NCI-H446 (cell line): ENCODE results near the gene GNA15.
A peak's percentile ranks its signal among the peaks of the same experiment; 100 is the strongest.
"Not testable (repeated sequence)": the region's sequence is repeated elsewhere in the genome, so short reads cannot be mapped to it uniquely, and the experiment has no call there.

Experiments used
- DNase-seq, 2 experiments: peaks; one replicate each; lab custom pipeline; 2025; lab: John Stamatoyannopoulos, UW

Gene GNA15, protein sequence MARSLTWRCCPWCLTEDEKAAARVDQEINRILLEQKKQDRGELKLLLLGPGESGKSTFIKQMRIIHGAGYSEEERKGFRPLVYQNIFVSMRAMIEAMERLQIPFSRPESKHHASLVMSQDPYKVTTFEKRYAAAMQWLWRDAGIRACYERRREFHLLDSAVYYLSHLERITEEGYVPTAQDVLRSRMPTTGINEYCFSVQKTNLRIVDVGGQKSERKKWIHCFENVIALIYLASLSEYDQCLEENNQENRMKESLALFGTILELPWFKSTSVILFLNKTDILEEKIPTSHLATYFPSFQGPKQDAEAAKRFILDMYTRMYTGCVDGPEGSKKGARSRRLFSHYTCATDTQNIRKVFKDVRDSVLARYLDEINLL

DNA sequence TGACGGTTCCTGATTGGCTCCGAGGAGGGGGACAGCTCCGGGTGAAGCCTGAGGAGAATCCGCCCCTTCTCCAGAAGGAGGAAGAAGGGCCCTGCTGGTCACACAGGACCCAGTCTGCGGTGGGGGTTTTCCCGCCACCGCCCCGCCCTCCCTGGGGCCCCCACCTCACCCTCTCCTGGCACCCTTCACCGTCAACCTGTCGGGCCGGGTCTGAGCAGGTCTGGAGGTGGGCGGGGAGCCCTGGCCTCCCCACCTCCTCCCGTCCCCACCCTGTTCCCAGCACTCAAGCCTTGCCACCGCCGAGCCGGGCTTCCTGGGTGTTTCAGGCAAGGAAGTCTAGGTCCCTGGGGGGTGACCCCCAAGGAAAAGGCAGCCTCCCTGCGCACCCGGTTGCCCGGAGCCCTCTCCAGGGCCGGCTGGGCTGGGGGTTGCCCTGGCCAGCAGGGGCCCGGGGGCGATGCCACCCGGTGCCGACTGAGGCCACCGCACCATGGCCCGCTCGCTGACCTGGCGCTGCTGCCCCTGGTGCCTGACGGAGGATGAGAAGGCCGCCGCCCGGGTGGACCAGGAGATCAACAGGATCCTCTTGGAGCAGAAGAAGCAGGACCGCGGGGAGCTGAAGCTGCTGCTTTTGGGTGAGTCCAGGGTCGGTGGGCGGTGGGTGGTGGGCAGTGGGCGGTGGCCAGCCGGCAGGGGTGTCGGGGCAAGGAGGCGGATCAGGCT lies at the start of gene GNA15:
TSS of gene GNA15 (plus strand) at position 73 of the 723 bp plus-strand sequence. CDS start at position 491, 418 bp downstream.
- no peak for DNase-seq

DNA sequence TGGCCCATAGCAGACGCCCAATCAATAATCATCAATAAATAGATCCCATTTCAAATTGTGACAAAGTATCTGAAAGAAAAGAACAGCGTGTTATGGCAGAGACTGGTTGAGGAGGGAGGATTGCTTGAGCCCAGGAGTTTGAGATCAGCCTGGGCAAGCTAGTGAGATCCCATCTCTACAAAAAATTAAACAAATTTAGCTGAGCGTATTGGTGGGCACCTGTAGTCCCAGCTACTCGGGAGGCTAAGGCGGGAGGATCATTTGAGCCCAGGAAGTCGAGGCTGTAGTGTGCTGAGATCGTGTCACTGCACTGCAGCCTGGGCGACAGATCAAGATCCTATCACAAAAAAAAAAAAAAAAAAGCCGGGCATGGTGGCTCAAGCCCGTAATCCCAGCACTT lies 48.1 kb upstream of the GNA15 start:
- DNase-seq: no peak

DNA sequence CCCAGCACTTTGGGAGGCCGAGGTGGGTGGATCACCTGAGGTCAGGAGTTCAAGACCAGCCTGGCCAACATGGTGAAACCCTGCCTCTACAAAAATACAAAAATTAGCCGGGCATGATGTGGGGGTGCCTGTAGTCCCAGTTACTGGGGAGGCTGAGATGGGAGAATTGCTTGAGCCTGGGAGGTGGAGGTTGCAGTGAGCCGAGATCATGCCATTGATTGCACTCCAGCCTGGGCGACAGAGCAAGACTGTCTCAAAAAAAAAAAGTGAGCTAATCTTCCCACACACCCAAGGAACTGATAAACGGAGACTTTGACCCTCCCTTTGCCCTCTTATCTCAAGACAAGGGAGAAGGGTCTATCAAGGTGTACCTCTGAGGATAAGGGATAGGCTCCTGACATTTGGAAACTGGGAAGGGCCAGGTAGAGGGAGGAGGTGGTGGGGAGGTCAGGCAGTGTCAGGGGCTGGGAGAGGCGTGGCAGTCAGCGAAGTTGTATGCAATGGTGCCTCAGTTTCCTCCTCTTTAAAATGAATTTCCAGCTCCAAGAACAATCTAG lies 46.5 kb upstream of the GNA15 start:
- not testable (repeated sequence) for DNase-seq

DNA sequence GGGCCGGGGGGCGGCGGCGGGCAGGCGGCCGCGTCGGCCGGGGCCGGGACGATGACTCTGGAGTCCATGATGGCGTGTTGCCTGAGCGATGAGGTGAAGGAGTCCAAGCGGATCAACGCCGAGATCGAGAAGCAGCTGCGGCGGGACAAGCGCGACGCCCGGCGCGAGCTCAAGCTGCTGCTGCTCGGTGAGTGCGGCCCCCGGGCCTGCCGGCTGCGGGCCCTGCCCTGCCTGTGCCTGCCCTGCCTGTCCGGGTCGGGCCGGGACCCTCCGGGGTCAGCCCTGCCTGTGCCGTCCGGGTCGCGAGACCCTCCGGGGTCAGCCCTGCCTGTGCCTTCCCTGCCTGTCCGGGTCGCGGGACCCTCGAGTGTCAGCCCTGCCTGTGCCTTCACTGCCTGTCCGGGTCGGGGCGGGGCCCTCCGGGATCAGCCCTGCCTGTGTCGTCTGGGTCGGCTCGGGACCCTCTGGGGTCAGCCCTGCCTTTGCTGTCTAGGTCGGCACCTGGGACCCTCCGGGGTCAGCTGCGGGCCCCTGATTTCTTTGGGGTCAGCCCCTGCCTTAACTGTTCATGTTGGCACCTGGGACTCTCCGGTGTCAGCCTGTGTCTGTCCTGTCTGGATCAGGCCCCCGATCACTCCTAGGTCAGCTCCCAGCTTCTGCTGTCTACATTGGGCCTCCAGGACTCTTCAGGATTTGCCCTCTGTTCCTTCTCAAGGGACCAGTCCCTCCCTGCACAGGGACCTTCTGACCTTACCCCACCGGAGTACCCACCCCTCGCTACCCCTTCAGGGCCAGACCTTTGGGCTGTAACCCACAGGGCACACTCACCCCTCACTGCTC lies 41.0 kb upstream of the GNA15 start:
- DNase-seq: peak in 1 of 2 experiments; percentile 25

DNA sequence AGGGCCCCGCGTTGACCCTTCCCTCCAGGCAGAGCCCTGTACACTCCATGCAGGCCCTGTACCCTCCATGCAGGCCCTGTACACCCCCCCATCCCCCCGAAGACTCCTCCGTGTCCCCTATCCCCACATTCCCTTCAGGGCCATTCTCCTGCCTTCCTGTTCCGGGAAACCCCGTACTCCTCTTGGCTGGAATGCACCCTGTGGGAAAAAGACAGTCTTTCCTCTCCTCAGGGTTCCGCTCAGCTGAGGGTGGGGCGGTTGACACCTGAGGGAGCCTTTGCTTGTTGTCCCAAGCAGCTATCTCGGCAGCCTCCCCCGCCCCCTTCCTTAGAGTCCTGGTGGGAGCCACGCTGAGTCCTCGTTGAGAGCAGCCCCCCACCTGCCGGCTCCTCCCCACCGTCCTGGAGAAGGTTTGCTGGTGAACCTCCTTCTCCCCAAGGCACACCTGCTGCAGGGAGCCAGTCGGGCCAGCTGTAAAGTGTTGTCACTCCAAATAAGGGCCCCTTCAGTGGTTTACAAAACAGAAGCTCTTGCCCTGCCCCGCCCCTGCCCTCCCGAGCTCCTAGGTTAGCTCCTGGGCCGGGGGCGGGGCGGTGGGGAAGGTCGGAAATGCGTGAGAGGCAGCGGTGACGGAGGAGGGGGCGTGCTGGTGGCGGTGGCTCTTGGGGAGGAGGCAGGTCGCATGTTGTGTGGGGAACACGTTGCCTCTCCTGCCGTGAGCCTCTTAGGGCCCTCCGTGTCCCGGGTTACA lies 40.2 kb upstream of the GNA15 start:
- no peak for DNase-seq

DNA sequence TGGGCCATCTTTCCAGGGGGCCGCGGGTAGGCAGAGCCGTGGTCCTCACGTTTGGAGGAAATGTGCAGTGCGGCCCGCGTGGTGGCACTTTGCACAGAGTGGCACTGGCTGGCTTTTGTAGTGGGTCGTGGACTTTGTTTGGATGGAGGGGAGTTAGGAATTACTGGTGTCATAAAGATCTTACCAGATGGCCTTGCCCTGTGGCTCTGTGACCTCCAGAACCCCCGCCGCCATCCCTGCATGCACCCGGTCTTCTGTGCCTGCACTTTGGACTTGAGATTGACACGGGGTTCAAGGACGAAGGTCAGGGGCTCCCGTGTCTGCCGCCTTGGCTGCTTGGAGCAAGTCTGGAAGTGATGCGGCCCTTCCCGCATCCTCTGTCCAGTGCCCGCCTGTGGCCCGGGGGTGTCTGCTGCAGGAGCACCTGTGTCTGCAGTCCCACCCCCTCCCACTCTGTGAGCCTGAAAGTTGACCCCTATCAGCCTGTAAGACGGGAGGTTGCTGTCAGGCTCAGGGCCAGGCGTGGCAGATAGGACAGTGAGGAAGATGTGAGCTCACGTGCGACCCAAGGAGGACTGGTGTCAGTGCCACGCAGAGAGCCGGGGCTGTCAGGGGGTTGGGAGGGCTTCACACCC lies 39.4 kb upstream of the GNA15 start:
- DNase-seq: no peak

DNA sequence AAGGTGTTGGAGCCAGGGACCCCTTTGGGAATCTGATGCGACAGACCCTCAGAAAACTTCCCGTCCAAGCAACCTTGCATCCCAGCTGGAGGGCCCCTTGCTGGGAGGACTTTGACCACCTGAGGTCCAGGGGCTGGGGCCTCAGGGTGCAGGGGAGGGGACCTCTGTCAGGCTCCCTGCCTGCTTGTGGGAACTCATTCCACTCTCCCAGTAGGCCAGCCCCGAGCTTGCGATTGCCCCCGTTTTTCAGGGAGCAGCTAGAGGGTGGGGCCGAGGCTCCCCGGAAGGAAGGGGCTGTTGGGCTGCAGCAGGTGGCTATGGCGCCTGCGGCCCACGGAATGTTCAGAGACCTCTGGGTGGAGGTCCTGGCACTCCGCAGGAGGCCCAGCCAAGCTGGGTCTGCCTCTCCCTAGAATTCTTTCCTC lies 38.9 kb upstream of the GNA15 start:
- no peak for DNase-seq

DNA sequence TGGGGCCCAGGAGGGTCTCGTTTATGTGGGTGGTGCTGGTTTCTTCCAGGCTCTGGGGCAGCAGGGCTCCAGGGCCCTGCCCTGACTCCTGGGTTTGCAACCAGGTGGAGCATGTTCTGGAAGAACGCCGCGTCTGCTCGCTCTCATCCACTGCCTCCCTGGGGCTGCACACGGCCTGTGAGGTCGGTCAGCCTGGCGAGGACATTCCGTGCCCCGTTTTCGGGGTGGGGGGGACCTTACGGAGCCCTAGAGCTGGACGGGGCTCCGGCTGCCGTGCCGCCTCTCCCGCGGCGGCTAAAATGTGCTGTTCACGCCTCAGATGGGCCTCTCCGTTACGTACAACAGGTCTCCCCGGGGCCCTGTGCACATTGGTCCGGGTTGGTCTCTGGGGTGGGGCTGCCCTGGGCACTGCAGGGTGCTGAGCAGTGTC lies 38.4 kb upstream of the GNA15 start:
- no peak for DNase-seq

DNA sequence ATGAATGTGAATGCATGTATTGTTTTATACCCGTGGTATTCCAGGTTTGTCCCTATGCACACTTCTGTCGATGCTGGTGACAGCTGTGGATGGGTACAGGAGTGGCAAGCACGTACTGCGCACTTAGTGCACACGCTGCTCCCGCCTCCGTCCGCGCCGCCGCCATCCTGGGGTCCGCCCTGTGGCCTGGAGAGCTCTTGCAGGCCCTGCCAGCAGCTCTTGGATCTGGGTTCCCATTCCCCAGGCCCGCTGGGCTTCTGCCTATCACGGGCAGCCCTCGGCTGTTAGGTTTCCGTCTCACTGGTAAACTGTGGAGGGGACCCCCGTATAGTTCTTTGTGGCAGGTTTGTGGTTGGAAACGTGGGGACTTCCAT lies 37.7 kb upstream of the GNA15 start:
- no peak for DNase-seq

DNA sequence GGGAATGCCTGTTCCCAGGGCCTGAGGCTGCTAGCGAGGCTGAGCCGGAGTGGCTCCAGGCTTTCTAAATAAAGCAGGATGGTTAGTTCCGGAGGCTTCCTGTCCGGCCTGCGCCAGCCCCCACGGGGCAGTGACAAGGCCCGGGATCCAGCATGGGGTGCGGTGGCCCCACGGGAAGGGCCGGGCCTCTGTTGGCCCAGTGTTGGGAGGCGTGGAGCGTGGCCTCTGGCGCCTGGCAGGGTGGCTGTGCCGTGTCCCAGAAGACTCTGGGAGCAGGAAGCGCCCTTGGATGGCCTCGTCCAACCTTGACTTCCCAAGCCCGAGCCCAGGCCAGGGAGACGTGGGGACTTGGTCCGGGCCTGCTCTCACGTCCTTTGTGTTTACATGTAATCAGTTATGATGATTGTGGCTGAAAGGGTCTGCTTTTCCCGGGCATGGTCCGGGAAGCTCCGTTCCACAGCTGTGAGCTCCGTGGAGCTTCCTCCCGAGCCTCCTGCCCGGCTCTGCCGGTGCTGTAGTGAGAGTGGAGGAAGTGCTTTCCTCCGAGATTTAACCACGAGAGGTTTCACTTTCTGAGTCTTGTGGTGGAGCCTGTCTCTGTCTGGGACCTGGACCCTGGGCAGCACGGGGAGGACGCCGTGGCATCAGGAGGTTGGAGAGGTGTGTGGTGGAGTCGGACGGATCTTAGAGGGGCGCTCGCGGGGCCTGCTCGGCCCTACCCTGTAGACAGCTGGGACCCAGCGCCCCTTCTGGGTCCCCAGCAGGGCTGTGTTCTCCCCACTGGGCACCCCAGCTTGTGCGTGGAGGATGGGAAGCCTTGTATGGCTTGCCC lies 37.1 kb upstream of the GNA15 start:
- DNase-seq: no peak

DNA sequence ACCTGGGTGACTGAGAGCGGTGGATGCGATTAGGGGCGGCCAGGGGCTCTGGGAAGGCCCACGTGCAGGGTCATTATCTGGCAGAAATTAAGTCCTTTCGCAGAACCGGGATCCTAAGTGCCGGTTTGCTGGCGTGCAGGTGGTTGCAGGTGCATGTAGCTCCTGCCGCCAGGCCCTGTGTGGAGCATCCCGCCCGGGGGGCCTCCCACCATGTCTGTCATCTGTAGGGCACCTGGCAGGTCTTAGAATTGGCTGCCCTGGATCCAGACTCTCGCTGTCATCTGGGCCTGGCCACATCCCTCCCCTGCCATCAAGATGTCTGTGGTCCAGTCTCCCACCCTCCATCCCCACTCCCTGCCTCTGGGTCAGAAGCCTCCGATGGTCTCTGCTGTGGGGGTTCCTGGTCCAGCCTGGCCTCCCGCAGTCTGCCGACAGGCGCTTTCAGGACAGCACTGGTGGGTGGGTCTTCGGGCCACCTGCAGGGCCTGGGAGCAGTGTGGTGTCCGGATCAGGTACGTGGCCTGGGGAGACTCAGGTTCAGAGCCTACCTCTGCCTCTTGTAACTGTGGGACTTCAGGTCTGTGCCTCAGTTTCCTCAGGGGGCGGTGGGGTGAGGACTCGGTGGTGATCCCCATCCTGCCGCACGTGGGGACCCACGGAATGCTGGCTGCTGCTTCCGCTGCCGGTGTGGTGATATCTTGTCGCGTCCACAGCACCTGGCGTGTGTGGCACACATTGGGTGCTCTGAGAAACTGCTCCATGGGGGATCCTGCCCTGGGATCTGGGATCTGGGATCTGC lies 36.3 kb upstream of the GNA15 start:
- DNase-seq: no peak

DNA sequence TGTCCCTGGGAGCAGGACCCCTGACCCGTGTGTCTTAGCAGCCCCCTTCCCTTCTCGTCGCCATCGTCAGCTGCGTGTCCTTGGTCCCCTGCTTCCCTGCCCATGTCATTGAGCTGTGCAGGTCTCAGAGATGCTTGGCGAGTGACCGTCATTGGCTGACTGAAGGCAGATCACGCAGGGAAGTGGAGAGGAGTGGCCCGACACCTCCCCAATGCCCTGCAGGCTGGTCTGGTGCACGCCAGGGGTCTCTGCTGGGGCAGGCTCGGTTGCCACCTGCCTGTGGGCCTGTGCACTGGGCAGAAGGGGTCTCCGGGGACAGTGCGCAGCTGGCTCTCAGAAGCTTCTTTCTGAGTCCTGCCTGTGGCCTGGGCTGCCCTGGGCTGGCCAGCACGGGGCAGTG lies 35.5 kb upstream of the GNA15 start:
- no peak for DNase-seq

DNA sequence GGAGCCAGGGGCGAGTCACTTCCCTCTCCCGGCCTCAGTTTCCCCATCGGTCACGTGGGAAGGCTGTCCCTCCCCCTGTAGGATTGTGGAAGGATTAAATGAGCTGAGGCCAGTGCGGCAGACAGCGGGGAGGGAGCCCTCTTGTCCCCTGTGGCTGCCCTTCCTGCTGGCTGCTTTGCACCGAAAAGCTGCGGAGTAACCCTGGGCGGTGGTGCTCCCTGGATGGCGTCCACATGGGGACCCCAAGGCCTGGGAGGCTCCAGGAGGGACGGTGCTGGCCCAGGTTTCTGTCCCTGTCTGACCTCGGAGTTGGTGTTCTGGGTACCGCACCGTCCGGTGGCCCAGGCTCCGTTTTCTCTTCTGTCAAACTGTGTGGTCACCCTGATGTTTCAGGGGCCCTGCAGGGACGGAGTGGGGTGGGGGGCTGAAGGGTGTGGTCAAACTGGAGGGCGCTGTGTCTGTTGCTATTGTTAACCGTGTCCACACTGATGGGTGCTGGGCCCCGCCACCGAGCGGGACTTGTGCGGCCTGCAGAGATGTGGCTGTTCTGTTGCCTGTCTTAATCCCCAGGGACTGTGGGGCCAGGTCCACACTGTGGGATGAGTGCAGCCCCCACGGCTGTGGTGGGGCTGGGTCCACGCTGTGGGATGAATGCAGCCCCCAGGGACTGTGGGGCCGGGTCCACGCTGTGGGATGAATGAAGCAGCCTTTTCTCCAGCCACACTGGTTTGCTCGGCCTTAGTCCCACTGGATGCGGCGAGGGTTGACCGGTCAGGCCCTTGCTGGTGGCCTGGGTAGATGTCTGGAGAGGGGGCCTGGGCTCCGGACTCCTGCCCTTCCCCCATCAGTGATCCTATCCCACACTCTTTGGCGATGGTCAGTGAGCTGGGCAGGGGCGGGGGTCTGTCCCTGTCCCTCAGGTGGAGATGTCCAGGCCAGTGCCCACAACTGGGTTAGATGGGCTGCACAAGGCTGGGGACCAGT lies 34.8 kb upstream of the GNA15 start:
- DNase-seq: no peak

DNA sequence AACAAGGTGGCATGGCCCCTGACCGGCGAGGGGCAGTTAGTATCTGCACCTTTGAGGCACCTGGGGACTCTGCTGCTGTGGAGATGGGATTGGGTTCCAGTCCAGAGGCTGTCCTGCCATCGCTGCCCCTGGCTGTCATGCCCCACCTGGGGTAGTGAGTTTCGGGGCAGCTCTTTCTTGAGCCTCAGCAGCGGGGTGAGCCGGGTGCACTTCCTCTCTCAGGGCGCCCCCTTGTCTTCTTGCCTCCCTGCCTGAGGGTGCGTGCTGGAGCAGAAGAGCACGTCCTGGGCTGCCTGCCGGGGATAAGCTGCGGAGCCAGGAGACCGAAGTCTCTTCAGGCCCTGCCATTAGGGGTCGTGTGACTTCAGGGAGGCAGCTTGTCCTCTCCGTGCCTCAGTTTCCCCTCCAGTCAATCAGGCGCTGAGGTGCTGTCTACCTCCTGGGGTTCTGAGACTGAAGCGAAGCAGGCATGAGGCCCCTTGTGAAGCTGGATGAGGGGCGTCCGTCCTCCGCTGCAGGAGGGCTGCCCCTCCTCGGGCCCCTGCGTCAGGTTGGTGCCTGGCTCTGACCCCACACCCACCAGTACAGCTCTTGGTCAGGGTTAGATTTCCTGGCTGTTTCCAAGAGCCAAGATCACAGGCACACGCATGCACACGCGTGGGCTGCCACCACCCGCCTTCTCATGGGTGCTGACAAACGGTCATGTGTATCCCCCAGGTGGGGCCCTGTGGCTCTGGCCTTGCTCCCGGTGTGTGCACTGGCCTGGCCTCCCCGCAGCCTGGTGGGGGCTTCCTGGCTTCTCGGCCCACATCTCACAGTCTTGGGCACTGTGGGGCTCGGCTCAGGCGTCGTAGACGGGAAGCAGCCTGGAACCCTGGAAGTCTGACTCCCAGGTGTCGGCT lies 33.3 kb upstream of the GNA15 start:
- no peak for DNase-seq

DNA sequence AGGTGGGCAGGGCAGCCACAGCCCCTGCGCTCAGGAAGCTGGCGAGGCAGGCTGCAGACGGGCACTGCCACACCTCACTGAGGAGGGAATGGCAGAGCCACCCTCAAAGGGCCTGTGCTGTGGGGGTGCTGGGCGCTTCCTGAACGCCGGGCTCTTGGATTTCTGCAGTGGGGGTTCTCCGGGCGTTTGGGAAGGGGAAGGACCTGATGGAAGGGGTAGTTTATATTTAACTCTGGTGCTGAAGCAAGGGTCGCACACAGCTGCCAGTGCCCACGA lies 31.2 kb upstream of the GNA15 start:
- no peak for DNase-seq

DNA sequence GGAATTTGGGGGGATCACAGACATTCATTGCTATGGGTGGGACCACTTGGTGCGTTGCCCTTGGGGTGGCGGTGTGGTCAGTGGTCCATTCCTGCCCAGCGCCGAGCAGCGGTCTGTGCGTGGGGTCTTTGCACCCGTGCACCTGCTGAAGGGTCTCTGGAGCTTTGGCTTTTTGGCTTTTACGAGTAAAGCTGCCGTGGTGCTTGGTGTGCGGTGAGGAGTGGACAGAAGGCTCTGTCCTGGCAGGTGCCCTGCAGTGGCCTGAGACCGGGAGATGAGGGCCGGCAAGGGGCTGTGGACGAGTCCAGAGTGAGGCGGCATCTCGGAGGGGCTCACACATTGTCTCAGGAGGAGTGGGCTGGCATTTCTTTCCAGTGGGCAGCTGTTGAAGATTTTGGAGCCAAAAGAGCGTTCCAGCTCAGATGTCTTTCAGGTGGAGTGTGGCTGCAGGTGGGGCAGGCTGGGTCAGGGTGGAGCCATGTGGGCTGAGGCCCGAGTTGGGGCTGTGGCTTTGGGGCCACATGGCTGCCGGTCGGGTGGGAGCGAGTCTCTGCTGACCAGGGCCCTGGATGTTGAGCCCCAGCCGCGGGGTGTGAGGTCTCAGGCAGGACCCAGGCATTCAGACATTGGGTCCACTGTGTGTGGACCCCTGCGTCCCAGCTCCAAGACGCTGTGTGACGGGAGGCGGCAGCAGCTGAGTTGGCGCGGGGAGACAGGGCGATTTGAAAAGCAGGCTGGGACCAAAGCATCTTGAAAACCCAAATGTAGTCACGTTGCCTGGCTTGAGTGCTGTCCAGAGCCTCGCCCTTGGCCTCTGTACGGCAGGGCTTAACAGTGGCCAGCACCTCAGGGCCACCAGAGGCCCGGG lies 30.0 kb upstream of the GNA15 start:
- DNase-seq: no peak
